Stimulated activated CD8-positive, alpha-beta memory T cell treated with anti-CD3 and anti-CD28 coated beads, Interleukin-7, amount 100 ng/mL, for 1 hour (primary cell): ENCODE measurements around the gene SYNPO2L.
"Not testable (repeated sequence)": the region's sequence is repeated elsewhere in the genome, so short reads cannot be mapped to it uniquely, and the experiment has no call there.

ENCODE experiments used
- DNase-seq, 2 donors: peaks; one replicate each; pipeline ENCODE4 v3.0.0-alpha.2; 2020; ENCODE audit warnings: low read depth in 2 of 2

SYNPO2L gene

DNA sequence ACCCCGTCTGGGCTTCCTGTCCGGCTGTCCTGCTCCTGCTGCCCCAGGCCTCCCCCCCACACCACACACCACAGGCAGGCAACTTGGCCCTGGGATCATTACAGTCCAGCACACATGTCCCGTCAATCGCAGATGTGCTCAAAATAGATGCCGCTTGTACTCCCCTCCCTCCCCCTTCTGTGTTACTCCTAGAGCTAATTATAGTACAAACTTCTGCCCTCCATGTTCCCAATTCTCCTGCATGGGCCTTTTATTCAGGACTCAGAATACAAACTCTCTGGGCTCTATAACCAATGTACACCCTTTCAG, at the start of gene SYNPO2L:
SYNPO2L (minus strand) TSS at position 40 of the 309 bp plus-strand sequence. CDS start 107 bp downstream, outside the sequence.
- DNase-seq, result no peak

- not testable (repeated sequence) for DNase-seq
These were observed 48.1 kb upstream of the SYNPO2L start for GRCh38 chr10:73703924-73704323.

- DNase-seq, result not testable (repeated sequence)
These were observed 43.0 kb upstream of the SYNPO2L start for GRCh38 chr10:73698819-73699218.

DNA sequence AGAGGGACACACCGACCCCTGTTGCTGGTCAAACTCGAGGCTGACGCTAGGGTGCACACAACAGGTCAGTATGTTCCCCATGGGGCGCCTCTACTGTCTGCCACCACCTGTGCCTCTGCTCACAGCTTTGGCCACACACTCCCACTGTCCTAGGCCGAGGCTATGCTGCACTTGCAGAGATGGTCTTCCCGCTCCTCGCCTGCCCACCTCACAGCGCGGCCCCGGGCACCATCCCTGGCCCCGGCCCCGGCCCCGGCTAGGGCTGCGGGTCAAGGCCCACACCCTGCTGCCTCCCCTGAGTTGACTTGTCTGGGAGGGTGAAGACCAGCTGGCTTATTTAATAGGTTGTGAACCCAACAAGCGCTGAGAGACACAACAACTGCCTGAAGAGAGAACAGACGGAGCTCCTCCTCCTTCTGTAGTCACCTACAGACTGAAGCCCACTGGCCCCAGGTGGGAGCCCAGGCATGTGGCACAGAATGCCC, 41.9 kb upstream of the SYNPO2L start, which contains the start of gene AGAP5:
AGAP5 (minus strand) TSS at position 435 of the 485 bp plus-strand sequence; CDS start at position 81, 354 bp downstream.
- DNase-seq, result not testable (repeated sequence)

DNA sequence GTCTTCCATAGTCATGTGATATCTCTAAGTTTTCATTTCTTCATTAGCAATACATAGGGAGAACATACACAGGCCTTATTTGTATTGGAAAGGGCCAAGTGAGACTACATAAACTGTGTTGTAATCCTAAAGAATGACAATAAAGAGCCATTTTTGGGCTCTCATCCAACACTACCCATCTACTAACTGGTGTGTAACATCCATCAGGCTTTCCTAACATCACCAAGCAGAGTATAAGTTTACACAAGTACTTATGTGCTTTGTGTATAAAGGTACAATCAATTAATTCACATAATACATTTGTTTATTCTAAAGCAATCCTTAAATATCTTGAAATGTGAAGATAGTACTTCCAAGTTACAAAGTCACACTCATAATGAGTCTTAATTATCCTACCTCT, 39.5 kb upstream of the SYNPO2L start:
- DNase-seq, result not testable (repeated sequence)

DNA sequence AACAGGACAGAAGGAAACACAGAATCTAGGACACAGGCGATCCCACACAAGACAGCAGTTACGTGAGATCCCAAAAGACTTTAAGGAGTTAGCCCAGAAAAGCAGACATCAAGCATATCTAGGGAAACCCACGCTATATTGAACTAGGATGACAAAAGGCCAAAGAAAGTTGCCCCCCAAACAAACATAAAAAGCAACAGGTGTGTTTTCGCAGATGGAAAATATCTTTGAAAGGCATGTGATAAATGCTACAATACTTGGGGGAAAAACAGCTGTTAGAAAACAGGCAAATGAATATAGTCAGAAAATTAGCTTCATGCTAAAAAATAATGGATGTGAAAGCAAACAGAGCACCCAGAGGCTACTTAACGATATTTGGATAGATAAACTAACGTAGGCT, 34.9 kb upstream of the SYNPO2L start:
- not testable (repeated sequence) for DNase-seq

- DNase-seq, result not testable (repeated sequence)
These were observed 33.8 kb upstream of the SYNPO2L start for GRCh38 chr10:73689596-73689995.

DNA sequence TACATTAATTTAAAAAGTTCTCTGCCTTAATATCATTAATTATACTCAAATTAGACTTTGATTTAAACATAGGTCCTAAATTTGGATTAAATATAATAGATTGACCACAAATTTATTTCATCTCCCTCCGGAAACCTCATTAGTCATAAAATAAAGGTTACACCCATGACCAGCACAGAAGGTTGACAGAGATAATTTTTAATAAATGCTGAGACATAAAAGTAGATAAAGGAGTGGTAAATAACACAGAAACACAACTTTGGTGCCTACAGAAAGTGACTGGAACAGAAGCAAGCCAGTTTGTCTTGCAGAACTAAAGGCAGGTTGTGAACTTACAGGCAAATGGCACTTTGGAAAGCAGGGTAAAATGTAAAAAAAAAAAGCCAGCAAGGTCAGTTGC, 31.8 kb upstream of the SYNPO2L start:
- DNase-seq, result not testable (repeated sequence)

DNA sequence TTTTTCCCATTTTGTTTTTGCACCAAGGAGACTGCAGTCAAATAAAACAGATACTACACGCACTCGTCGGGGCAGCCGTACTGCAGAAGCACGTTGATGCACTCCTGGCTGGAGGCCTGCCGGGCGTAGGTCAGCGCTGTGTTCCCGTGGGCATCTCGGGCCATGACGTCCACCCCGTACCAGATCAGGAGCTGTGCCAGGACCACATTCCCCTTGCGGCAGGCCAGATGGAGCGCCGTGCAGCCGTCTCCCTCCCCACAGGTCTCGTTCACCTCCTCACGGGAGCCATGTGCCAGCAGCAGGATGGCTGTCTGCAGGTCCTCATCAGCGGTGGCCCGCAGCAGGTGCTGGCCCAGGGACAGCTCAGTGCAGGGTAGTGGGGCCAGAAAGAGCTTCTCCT, 18.7 kb upstream of the SYNPO2L start:
- not testable (repeated sequence) for DNase-seq

- DNase-seq, result not testable (repeated sequence)
These were observed 12.5 kb upstream of the SYNPO2L start for GRCh38 chr10:73668378-73668777.

- DNase-seq, result not testable (repeated sequence)
These were observed 10.5 kb upstream of the SYNPO2L start for GRCh38 chr10:73666153-73666809.

DNA sequence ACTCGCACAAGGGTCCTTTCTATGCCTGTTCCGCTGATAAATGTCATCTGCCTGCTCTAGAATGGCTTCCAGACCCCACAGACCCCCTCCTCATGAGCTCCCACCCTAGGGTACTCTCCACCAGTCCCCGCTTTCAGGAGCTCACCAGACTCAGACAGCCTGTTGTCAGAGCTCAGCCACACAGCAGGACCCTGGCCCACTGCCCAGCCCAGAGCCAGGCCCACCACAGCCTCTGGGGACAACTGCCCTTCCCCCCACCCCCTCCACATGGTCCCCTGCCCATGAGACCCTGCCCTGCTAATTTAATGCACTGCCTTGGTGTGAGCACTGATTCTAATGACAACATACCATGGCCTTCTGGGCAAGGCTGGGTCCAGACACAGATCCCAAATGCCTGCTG, 9.8 kb upstream of the SYNPO2L start:
- DNase-seq, result not testable (repeated sequence)

DNA sequence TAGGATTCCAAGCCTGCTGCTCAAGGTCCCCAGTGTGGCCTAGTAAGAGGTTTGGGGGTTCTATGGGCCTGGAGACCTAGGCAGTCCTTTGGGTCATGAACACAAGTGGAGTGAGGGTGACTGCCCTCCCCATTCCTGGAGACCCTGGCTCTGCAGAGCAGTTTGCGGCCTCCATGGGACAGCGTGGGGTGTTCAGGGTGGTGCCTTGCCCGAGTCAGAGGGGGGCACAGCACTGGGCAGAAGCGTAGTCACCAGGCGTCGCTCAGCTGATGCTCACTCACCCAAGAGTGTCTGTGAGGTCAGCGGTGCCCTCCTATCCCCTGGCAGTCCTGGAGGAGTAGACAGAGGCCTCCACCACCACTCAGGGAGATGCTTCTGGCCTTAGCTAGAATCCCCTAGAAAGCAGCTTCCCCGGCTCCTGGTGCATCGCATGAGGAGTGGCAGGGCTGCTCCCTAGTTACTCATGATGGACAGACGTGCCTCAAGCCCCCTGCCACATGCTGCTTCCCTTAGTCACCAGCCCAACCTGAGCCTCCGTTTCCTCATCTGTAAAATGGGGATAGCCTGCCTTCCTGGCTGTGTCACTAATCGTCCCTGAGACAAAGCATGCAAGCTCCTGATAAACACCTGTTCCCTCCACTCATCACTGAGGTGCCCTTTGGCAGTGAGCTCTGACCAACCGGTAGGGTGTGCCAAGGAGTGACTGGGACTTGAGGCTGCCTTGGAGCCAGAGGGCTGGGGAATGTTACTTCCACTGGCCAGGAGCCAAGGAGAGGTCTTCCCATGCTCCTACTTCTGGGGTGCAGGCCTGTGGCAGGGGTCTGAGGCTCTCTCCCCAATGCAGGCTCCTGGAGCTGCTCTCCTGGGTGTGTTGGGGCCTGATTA, 8.6 kb upstream of the SYNPO2L start:
- not testable (repeated sequence) for DNase-seq

DNA sequence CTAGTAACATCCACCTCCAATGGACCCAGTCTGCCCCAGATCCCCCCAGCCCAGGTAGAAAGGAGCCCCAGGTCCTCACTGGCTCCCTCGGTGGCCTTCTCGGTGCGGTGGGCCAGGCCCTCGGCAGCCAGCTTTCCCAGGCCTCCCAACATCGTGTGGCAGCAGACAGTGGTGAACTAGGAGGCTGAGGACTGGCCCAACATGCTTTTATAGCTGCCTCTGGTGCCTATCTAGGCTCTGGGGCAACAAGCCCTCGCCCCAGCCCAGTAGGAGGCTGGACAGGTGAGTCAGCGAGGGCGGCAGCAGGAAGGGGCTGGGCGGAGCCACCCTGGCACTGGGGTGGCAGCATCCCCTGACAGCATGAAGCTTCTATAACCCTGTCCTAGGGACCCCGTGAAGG, 7.8 kb upstream of the SYNPO2L start:
- not testable (repeated sequence) for DNase-seq

DNA sequence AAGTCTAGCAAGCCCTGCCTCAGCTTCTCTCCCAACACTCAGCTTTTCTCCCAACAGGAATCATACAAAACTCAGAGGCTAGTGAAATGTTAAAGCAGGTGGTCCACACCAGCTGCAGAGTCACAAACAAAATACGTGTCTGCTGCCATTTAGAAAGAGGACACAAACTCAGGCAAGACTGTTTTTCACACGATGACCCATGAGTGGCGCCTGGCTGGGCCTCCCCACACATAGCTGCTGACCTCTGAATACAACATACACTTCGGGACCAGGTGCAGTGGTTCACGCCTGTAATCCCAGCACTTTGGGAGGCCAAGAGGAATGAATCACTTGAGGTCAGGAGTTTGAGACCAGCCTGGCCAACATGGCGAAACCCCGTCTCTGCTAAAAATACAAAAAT, 6.9 kb upstream of the SYNPO2L start:
- not testable (repeated sequence) for DNase-seq

GRCh38 chr10:73655257-73655989, 406 bp downstream of the SYNPO2L start:
- DNase-seq, result no peak

GRCh38 chr10:73653701-73654100, 2.1 kb downstream of the SYNPO2L start:
- DNase-seq, result no peak

DNA sequence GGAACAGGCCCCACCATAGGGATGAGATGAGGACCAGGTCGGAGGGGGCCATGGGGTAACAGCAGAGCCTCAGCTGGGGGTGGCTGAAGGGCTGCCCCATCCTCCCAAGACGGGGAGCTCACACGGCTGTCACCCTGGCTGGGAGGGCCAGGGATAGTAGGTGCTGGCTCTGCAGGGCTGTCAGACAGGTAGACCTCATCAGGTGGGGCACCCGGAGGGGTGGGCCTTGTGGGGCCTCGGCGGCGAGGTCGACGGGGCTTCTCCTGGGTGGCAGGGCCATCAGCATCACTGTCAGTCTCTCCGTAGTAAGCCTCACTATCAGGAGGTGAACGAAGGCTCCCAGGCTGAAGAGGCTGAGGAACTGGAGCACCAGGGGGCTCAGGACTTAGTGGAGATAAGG, 2.6 kb downstream of the SYNPO2L start:
- no peak for DNase-seq

DNA sequence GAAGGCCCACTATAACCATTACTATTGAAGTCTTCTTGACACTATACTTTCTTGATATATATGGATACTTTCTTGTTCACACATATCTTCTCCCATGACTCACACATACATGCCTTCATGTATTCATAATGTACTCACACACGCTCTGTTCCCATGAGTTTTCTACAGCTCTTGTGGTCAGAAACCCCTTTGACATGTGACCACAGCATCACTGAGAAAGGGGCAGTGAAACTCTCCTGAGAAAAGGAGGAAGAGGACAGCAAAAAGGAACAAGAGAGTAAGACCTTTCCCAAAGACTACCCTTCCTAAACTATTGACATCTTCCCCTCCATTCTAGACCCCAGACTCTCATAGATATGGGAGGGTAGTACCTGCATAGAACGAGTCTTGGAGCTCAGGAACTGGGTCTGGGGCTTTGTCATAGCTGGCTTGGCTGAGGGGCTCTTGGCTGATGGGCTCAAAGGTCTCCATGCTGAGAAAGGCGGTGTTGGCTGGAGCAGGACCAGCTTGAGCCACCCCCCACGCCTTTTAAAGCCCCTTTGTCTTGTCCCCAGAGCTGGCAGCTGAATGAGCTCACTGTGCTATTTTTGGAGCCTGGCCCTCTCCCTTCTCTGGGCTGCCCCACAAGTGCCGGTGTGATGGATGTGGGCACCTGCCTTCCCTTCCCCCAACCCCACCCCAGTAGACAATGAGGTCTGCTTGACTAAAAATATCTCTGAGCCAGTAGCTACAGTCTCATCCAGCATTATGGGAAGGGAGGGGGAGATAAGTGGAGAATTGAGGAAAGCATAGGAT, 5.1 kb downstream of the SYNPO2L start:
- DNase-seq, result no peak

- no peak for DNase-seq
These were observed 5.8 kb downstream of the SYNPO2L start for GRCh38 chr10:73649876-73650536.
